HG03103 (cell line): ENCODE measurements around the gene RELB.

Source experiments
- ATAC-seq: cut with Tn5 transposase; IDR thresholded peaks from one replicate; pipeline ENCODE4 v1.9.1; 2021; ENCODE audit warnings: low read depth; ENCODE audit not compliant: unreplicated experiment

Gene RELB

GRCh38 chr19:45076851-45077730 is 75.8 kb downstream of the RELB start:
- ATAC-seq = no peak

- ATAC-seq = no peak
These were observed 77.3 kb downstream of the RELB start for GRCh38 chr19:45078390-45079062.

- no peak for ATAC-seq
These were observed 78.0 kb downstream of the RELB start, which contains the start of gene GEMIN7 for GRCh38 chr19:45079063-45079910. GEMIN7 (plus strand) TSS chr19:45079260; CDS start chr19:45090115, 10,855 bp downstream.

- ATAC-seq = no peak
These were observed 78.7 kb downstream of the RELB start for GRCh38 chr19:45079911-45080370.

- no peak for ATAC-seq
These were observed 80.9 kb downstream of the RELB start for GRCh38 chr19:45082170-45082569.

GRCh38 chr19:45086480-45086879 is 85.2 kb downstream of the RELB start:
- no peak for ATAC-seq

GRCh38 chr19:45087531-45087930 is 86.3 kb downstream of the RELB start:
- ATAC-seq = no peak
